HepG2 (cell line): ENCODE data around the gene DIS3L2. TPM values are rescaled to one million over a fixed set of nuclear protein-coding genes. Genes with fewer than 3 reads are reported as not detected.

ENCODE experiments used
- IRF2 ChIP-seq: IDR thresholded peaks from 2 replicates; pipeline ENCODE4 v1.6.1; 2018; ENCODE audit warnings: missing genetic modification reagents, missing compliant biosample characterization
- KLF15 ChIP-seq: sonication (generic); formaldehyde crosslinking; IDR thresholded peaks from 2 replicates; pipeline ENCODE4 v1.8.1; 2023; ENCODE audit warnings: borderline replicate concordance, mild to moderate bottlenecking, inconsistent platforms, missing genetic modification reagents, mixed read lengths
- MIER2 ChIP-seq: IDR thresholded peaks from 2 replicates; pipeline ENCODE4 v1.6.1; 2016; ENCODE audit warnings: missing biosample characterization, missing genetic modification reagents
- RBM39 ChIP-seq: fragments of 200-400 bp; formaldehyde crosslinking; IDR thresholded peaks from one replicate; pipeline ENCODE4 v1.6.1; 2018; ENCODE audit warnings: antibody characterized with exemption, mild to moderate bottlenecking, low read depth, low read length; ENCODE audit not compliant: poor library complexity, severe bottlenecking
- RELA ChIP-seq: sonication (generic); formaldehyde crosslinking; IDR thresholded peaks from 2 replicates; pipeline ENCODE4 v1.4.0; 2020; ENCODE audit warnings: missing genetic modification reagents
- RFX5 ChIP-seq: IDR thresholded peaks from 2 replicates; pipeline ENCODE4 v1.6.1; 2011; ENCODE audit warnings: low read depth, low read length, improper control_type of control experiment
- SP2 ChIP-seq: sonication (generic); formaldehyde crosslinking; IDR thresholded peaks from 2 replicates; pipeline ENCODE4 v1.5.1; 2020; ENCODE audit warnings: mild to moderate bottlenecking, missing genetic modification reagents
- ZNF225 ChIP-seq: sonication (generic); formaldehyde crosslinking; IDR thresholded peaks from 2 replicates; pipeline ENCODE4 v1.4.0; 2020; ENCODE audit warnings: mild to moderate bottlenecking, missing genetic modification reagents
- ZNF468 ChIP-seq: sonication (generic); formaldehyde crosslinking; IDR thresholded peaks from 2 replicates; pipeline ENCODE4 v1.8.0; 2022; ENCODE audit warnings: mild to moderate bottlenecking, moderate library complexity, missing genetic modification reagents
- polyA plus RNA-seq, 8 experiments: library from polyadenylated mRNA; depleted of rRNA in 3 of 8; stranded (reverse) in 7 of 8; unstranded in 1 of 8; fragments of >200 nt; fragmentation: Illumina TruSeq in 4 of 8; extraction: Trizol in 4 of 8; gene quantifications; 2 replicates each; pipeline versions ENCODE4 v1.2.1 to v1.2.3, GENCODE V29; 2011 to 2016; ENCODE audit warnings: low read depth in 4 of 8, missing spikeins in 1 of 8, mixed read lengths in 1 of 8; ENCODE audit not compliant: insufficient read depth in 1 of 8
- total RNA-seq, 5 experiments: library from RNA; depleted of rRNA; stranded (reverse); fragments of >200 nt; fragmentation: Illumina TruSeq; extraction: Trizol; gene quantifications; 2 replicates each; pipeline ENCODE4 v1.2.3, GENCODE V29; 2016; ENCODE audit warnings: low read depth in 1 of 5
- TF ChIP-seq, protein P1 (sequence below): sonication (generic); formaldehyde crosslinking; IDR thresholded peaks from 2 replicates; pipeline ENCODE4 v1.8.1; 2023; ENCODE audit warnings: mild to moderate bottlenecking, missing genetic modification reagents
- TF ChIP-seq, protein P2 (sequence below): sonication (generic); formaldehyde crosslinking; IDR thresholded peaks from 2 replicates; pipeline ENCODE4 v1.8.1; 2022; ENCODE audit warnings: mild to moderate bottlenecking, missing genetic modification reagents
- TF ChIP-seq, protein P3 (sequence below): sonication (generic); formaldehyde crosslinking; IDR thresholded peaks from 2 replicates; pipeline ENCODE4 v1.8.0; 2022; ENCODE audit warnings: missing genetic modification reagents, low read depth, mild to moderate bottlenecking, borderline replicate concordance
- TF ChIP-seq, protein P4 (sequence below), 2 experiments: fragments of 450-650 bp in 1 of 2; sonication (generic) in 1 of 2; formaldehyde crosslinking in 1 of 2; IDR thresholded peaks; 2 replicates each; pipeline versions ENCODE4 v1.6.1 to v1.8.0; 2016 to 2022; ENCODE audit warnings: antibody characterized with exemption in 1 of 2, mild to moderate bottlenecking in 1 of 2, missing genetic modification reagents in 1 of 2
- TF ChIP-seq, protein P5 (sequence below): sonication (generic); formaldehyde crosslinking; IDR thresholded peaks from 2 replicates; pipeline ENCODE4 v1.4.0; 2020; ENCODE audit warnings: missing genetic modification reagents

DIS3L2 gene
- total and polyA plus RNA-seq, 2 of the 13 experiments (the other 11 are each of a cell fraction or from before 2014, with no cell fraction given), result 7.0 to 23.9 TPM

DNA sequence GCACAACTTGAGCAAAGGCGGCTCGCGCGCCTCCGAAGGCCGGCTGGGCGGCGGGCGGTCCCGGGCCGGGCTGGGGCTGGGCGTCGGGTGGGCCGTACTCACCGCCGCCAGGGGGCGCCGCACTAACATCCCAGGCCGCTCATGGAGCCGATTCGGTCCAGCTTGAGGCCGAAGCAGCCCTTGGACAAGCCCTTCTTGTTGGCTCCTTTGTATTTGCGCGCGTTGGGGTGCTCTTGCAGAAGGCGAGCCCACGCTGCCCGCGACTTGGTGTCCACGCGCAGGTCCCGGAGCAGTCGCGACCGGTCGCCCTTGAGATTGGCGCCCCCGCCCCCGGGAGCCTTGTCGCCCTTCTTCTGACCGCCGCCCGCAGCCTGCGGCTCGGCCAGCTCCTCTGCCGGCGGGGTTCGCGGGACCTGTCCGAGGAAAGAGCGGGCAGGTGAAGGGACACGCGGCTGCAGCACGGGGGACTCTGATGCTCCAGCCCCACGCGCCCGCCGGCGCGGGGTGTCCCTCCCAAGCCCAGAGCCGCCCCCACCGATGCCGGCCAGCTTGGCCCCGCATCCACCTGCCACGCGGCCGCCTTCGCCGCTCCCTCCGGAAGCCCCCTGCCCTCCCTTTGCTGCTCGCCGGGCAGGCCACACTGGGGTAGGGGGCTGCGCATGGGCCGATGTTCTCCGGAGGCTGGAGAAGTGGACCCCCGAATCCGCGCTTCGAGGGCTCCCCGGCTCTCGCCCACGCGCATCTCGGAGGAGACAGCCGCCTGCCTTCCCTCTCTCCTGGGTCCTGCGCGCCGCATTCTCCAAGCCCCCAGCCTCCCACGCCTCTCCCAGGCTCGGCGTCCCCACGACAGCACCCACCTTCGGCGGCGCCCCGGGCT is 36.0 kb upstream of the DIS3L2 start (continued):
- TF ChIP-seq SP2 (CRISPR knock-in tag) (no peak), ZNF225 (CRISPR knock-in tag) (peak; percentile 55; the same call in 1 of the 2 replicates), RELA (CRISPR knock-in tag) (0 out of 2 replicates have a peak, but pooled peaks have one; percentile 26), KLF15 (no peak), ZNF468 (no peak), IRF2 (CRISPR knock-in tag) (no peak), RFX5 (no peak), MIER2 (CRISPR knock-in tag) (no peak), RBM39 (peak; percentile 43)
- TF ChIP-seq, protein P1, sequence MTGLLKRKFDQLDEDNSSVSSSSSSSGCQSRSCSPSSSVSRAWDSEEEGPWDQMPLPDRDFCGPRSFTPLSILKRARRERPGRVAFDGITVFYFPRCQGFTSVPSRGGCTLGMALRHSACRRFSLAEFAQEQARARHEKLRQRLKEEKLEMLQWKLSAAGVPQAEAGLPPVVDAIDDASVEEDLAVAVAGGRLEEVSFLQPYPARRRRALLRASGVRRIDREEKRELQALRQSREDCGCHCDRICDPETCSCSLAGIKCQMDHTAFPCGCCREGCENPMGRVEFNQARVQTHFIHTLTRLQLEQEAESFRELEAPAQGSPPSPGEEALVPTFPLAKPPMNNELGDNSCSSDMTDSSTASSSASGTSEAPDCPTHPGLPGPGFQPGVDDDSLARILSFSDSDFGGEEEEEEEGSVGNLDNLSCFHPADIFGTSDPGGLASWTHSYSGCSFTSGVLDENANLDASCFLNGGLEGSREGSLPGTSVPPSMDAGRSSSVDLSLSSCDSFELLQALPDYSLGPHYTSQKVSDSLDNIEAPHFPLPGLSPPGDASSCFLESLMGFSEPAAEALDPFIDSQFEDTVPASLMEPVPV (CRISPR knock-in tag), result no peak; the same call in 1 of the 2 replicates
- TF ChIP-seq, protein P2, sequence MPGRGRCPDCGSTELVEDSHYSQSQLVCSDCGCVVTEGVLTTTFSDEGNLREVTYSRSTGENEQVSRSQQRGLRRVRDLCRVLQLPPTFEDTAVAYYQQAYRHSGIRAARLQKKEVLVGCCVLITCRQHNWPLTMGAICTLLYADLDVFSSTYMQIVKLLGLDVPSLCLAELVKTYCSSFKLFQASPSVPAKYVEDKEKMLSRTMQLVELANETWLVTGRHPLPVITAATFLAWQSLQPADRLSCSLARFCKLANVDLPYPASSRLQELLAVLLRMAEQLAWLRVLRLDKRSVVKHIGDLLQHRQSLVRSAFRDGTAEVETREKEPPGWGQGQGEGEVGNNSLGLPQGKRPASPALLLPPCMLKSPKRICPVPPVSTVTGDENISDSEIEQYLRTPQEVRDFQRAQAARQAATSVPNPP, result no peak
- TF ChIP-seq, protein P3, sequence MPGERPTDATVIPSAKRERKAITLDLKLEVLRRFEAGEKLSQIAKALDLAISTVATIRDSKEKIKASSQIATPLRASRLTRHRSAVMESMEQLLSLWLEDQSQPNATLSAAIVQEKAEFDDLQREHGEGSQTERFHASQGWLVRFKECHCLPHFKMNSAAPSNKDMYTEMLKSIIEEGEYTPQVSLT (CRISPR knock-in tag), result no peak
- TF ChIP-seq, protein P4, sequence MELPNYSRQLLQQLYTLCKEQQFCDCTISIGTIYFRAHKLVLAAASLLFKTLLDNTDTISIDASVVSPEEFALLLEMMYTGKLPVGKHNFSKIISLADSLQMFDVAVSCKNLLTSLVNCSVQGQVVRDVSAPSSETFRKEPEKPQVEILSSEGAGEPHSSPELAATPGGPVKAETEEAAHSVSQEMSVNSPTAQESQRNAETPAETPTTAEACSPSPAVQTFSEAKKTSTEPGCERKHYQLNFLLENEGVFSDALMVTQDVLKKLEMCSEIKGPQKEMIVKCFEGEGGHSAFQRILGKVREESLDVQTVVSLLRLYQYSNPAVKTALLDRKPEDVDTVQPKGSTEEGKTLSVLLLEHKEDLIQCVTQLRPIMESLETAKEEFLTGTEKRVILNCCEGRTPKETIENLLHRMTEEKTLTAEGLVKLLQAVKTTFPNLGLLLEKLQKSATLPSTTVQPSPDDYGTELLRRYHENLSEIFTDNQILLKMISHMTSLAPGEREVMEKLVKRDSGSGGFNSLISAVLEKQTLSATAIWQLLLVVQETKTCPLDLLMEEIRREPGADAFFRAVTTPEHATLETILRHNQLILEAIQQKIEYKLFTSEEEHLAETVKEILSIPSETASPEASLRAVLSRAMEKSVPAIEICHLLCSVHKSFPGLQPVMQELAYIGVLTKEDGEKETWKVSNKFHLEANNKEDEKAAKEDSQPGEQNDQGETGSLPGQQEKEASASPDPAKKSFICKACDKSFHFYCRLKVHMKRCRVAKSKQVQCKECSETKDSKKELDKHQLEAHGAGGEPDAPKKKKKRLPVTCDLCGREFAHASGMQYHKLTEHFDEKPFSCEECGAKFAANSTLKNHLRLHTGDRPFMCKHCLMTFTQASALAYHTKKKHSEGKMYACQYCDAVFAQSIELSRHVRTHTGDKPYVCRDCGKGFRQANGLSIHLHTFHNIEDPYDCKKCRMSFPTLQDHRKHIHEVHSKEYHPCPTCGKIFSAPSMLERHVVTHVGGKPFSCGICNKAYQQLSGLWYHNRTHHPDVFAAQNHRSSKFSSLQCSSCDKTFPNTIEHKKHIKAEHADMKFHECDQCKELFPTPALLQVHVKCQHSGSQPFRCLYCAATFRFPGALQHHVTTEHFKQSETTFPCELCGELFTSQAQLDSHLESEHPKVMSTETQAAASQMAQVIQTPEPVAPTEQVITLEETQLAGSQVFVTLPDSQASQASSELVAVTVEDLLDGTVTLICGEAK (IDR thresholded peaks at IDR 0.05), result no peak
- TF ChIP-seq, protein P4 (CRISPR knock-in tag; IDR thresholded peaks at IDR 0.05), result 0 out of 2 replicates have a peak, but pooled peaks have one; percentile 7
- TF ChIP-seq, protein P5, sequence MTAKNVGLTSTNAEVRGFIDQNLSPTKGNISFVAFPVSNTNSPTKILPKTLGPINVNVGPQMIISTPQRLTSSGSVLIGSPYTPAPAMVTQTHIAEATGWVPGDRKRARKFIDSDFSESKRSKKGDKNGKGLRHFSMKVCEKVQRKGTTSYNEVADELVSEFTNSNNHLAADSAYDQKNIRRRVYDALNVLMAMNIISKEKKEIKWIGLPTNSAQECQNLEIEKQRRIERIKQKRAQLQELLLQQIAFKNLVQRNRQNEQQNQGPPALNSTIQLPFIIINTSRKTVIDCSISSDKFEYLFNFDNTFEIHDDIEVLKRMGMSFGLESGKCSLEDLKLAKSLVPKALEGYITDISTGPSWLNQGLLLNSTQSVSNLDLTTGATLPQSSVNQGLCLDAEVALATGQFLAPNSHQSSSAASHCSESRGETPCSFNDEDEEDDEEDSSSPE (CRISPR knock-in tag), result 0 out of 2 replicates have a peak, but pooled peaks have one; percentile 35
